ENCODE measurements around the gene RDM1.

Gene RDM1

DNA sequence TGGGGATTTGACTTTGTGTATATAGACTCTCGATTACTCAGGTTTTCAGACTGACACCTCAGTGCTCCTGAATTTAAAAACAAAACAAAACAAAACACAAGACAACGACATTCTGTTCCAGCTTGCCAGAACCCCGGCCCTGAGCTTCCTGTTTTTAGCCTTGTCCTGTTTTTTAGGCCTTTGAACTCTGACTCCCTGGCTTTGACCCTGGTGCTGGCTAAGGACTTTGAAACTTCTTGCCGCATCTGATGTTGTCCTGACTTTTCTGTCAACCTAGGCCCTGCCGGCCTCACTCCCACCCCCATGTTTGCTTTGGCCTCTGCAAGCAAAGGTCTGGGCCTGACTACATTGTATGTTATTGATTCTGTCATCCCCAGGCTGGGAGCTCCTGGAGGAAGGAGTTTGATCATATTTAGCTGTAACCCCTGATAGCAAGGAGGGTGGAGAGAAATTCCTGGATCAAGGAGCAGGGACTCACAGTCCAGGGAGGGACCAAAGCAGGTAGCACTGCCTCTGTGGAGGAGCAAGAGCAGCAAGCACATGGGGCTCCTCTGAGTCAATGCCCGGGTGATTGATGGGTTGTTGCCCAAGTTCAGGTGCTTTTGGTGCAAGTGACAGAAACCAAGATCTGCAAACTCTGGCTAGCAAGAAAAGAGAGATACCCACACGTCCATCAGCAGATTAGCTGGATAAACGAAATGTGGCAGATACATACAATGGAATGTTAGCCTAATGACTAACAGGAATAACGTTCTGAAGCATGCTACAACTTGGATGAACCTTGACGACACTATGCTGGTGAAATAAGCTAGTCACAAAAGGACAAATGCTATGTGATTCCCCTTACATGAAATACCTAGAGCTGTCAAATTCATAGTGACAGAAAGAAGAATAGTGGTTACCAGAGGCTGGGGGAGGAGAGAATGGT, 43.0 kb upstream of the RDM1 start:
- no peak overlapping the region for H3K4me2 ChIP-seq (ENCODE audit: low read depth, low read length, poor library complexity, severe bottlenecking)
- H3K27me3 ChIP-seq (ENCODE audit: low read length) = no peaks in the 10 kb centered on the region
- no peak overlapping the region for H3K4me3 ChIP-seq (ENCODE audit: insufficient read depth, low read length, poor library complexity, severe bottlenecking)
- H3K27ac ChIP-seq (ENCODE audit: low read depth, low read length) = no peak overlapping the region
- H2AFZ ChIP-seq (ENCODE audit: low read depth, low read length, severe bottlenecking) = no peak overlapping the region
- no peaks in the 10 kb centered on the region for H3K36me3 ChIP-seq (ENCODE audit: low read length)
- no peaks in the 10 kb centered on the region for H3K79me2 ChIP-seq (ENCODE audit: insufficient read depth, low read length)
- no peaks in the 10 kb centered on the region for H3K9me2 ChIP-seq (replicated peaks; ENCODE audit: insufficient read depth, low read length)
- TF ChIP-seq, protein P1, sequence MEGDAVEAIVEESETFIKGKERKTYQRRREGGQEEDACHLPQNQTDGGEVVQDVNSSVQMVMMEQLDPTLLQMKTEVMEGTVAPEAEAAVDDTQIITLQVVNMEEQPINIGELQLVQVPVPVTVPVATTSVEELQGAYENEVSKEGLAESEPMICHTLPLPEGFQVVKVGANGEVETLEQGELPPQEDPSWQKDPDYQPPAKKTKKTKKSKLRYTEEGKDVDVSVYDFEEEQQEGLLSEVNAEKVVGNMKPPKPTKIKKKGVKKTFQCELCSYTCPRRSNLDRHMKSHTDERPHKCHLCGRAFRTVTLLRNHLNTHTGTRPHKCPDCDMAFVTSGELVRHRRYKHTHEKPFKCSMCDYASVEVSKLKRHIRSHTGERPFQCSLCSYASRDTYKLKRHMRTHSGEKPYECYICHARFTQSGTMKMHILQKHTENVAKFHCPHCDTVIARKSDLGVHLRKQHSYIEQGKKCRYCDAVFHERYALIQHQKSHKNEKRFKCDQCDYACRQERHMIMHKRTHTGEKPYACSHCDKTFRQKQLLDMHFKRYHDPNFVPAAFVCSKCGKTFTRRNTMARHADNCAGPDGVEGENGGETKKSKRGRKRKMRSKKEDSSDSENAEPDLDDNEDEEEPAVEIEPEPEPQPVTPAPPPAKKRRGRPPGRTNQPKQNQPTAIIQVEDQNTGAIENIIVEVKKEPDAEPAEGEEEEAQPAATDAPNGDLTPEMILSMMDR (IDR thresholded peaks at IDR 0.05; ENCODE audit: insufficient read depth, low read length, poor library complexity, severe bottlenecking) = no peak
- TF ChIP-seq EZH2phosphoT487 (conservative IDR thresholded peaks at IDR 0.05; ENCODE audit: low read length) = no peak
- no peaks in the 10 kb centered on the region for H4K20me1 ChIP-seq (ENCODE audit: low read depth, low read length)
- no peaks in the 10 kb centered on the region for H3K9me3 ChIP-seq (ENCODE audit: insufficient read depth, low read length)
- no peak overlapping the region for H3K9ac ChIP-seq (ENCODE audit: low read length)
- H3F3A ChIP-seq (ENCODE audit: insufficient read depth) = no peaks in the 10 kb centered on the region

DNA sequence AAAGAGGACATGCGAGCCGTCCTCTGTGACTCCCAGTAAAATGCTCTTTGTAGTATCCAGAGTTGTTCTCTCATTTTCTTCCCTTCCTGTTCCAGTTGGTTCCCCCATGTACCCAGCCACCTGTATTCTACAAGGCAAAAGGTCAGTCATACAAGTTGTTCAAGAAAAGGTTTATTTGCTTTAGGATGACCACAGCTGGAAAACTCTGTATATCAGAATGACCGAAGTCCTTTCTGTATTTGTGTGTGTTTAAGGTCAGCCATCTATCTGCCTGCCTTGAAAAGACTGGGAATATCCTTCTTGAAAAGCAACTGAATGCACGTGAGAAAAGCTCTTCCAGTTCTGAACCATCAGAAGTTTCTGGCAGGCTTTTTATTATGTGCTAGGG, 42.4 kb upstream of the RDM1 start:
- Histone ChIP-seq H3K9ac (ENCODE audit: low read length) (no peak overlapping the region), H3K9me3 (ENCODE audit: insufficient read depth, low read length) (no peaks in the 10 kb centered on the region), H3K4me3 (ENCODE audit: insufficient read depth, low read length, poor library complexity, severe bottlenecking) (no peak overlapping the region), H3F3A (ENCODE audit: insufficient read depth) (no peaks in the 10 kb centered on the region), H2AFZ (ENCODE audit: low read depth, low read length, severe bottlenecking) (no peak overlapping the region), H3K27me3 (ENCODE audit: low read length) (no peaks in the 10 kb centered on the region), H3K9me2 (replicated peaks; ENCODE audit: insufficient read depth, low read length) (no peaks in the 10 kb centered on the region), H3K79me2 (ENCODE audit: insufficient read depth, low read length) (no peaks in the 10 kb centered on the region), H3K27ac (ENCODE audit: low read depth, low read length) (no peak overlapping the region), H3K4me2 (ENCODE audit: low read depth, low read length, poor library complexity, severe bottlenecking) (no peak overlapping the region), H4K20me1 (ENCODE audit: low read depth, low read length) (no peaks in the 10 kb centered on the region), H3K36me3 (ENCODE audit: low read length) (no peaks in the 10 kb centered on the region)
- TF ChIP-seq, protein P1 (IDR thresholded peaks at IDR 0.05; ENCODE audit: insufficient read depth, low read length, poor library complexity, severe bottlenecking) = no peak
- TF ChIP-seq EZH2phosphoT487 (conservative IDR thresholded peaks at IDR 0.05; ENCODE audit: low read length) = no peak

DNA sequence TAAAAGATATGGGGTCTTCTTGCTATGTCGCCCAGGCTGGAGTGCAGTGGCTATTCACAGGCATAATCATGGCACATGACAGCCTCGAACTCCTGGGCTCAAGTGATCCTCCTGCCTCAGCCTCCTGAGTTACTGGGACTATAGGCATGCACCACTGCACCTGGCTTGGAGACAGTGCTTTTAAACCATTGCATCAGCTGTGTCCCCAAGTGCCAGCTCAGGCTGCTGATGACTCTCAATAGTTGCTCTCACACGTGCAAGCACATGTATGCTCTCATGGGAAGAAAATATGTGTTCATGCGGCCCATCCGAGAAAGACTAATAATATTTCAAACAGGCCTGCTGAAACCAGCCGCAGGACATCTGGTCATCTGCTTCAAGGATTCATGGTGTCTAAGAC, 42.0 kb upstream of the RDM1 start:
- no peak overlapping the region for H3K9ac ChIP-seq (ENCODE audit: low read length)
- H2AFZ ChIP-seq (ENCODE audit: low read depth, low read length, severe bottlenecking) = no peak overlapping the region
- no peaks in the 10 kb centered on the region for H3K36me3 ChIP-seq (ENCODE audit: low read length)
- no peak overlapping the region for H3K27ac ChIP-seq (ENCODE audit: low read depth, low read length)
- H3F3A ChIP-seq (ENCODE audit: insufficient read depth) = no peaks in the 10 kb centered on the region
- H3K27me3 ChIP-seq (ENCODE audit: low read length) = no peaks in the 10 kb centered on the region
- no peak overlapping the region for H3K4me2 ChIP-seq (ENCODE audit: low read depth, low read length, poor library complexity, severe bottlenecking)
- H3K4me3 ChIP-seq (ENCODE audit: insufficient read depth, low read length, poor library complexity, severe bottlenecking) = no peak overlapping the region
- no peaks in the 10 kb centered on the region for H3K9me2 ChIP-seq (replicated peaks; ENCODE audit: insufficient read depth, low read length)
- no peaks in the 10 kb centered on the region for H3K79me2 ChIP-seq (ENCODE audit: insufficient read depth, low read length)
- TF ChIP-seq, protein P1 (IDR thresholded peaks at IDR 0.05; ENCODE audit: insufficient read depth, low read length, poor library complexity, severe bottlenecking) = no peak
- TF ChIP-seq EZH2phosphoT487 (conservative IDR thresholded peaks at IDR 0.05; ENCODE audit: low read length) = no peak
- H3K9me3 ChIP-seq (ENCODE audit: insufficient read depth, low read length) = no peaks in the 10 kb centered on the region
- H4K20me1 ChIP-seq (ENCODE audit: low read depth, low read length) = no peaks in the 10 kb centered on the region

Measured in SU-DHL-6 (cell line).